HG03039 (cell line): ENCODE data around the gene TXNRD2.
"Not testable (repeated sequence)": the region's sequence is repeated elsewhere in the genome, so short reads cannot be mapped to it uniquely, and the experiment has no call there.

ENCODE experiments used
- ATAC-seq: cut with Tn5 transposase; IDR thresholded peaks from one replicate; pipeline ENCODE4 v1.9.1; 2021; ENCODE audit warnings: mild to moderate bottlenecking, moderate library complexity; ENCODE audit not compliant: unreplicated experiment

TXNRD2 gene

GRCh38 chr22:19850763-19851109 lies 90.9 kb downstream of the TXNRD2 start:
- ATAC-seq: no peak

GRCh38 chr22:19849835-19850762 lies 91.5 kb downstream of the TXNRD2 start:
- ATAC-seq: no peak

GRCh38 chr22:19848298-19849224 lies 93.1 kb downstream of the TXNRD2 start:
- ATAC-seq: no peak

GRCh38 chr22:19847345-19847632 lies 94.3 kb downstream of the TXNRD2 start:
- no peak for ATAC-seq

- no peak for ATAC-seq
These were observed 94.8 kb downstream of the TXNRD2 start for GRCh38 chr22:19846620-19847344.

GRCh38 chr22:19845054-19845722 lies 96.4 kb downstream of the TXNRD2 start:
- ATAC-seq: no peak

GRCh38 chr22:19844377-19845053 lies 97.1 kb downstream of the TXNRD2 start:
- no peak for ATAC-seq

GRCh38 chr22:19843857-19844376 lies 97.7 kb downstream of the TXNRD2 start:
- ATAC-seq: no peak

- no peak for ATAC-seq
These were observed 98.3 kb downstream of the TXNRD2 start for GRCh38 chr22:19843107-19843856.

GRCh38 chr22:19842393-19843106 lies 99.1 kb downstream of the TXNRD2 start:
- ATAC-seq: no peak

- ATAC-seq: no peak
These were observed 99.8 kb downstream of the TXNRD2 start for GRCh38 chr22:19841641-19842392.

- no peak for ATAC-seq
These were observed 100.5 kb downstream of the TXNRD2 start for GRCh38 chr22:19840955-19841640.

- ATAC-seq: no peak
These were observed 101.6 kb downstream of the TXNRD2 start for GRCh38 chr22:19840059-19840458.

- no peak for ATAC-seq
These were observed 103.7 kb downstream of the TXNRD2 start for GRCh38 chr22:19837915-19838314.

- ATAC-seq: no peak
These were observed 105.1 kb downstream of the TXNRD2 start for GRCh38 chr22:19836512-19836911.

GRCh38 chr22:19834599-19834998 lies 107.0 kb downstream of the TXNRD2 start:
- ATAC-seq: no peak

- ATAC-seq: not testable (repeated sequence)
These were observed 108.3 kb downstream of the TXNRD2 start for GRCh38 chr22:19833327-19833726.
